T1000 (cell line): ENCODE results near the gene GNS.
"Not testable (repeated sequence)": the region's sequence is repeated elsewhere in the genome, so short reads cannot be mapped to it uniquely, and the experiment has no call there.

Experiments
- DNase-seq: peaks from one replicate; lab custom pipeline; 2025; ENCODE audit warnings: mixed read lengths; lab: John Stamatoyannopoulos, UW

Gene GNS

DNA sequence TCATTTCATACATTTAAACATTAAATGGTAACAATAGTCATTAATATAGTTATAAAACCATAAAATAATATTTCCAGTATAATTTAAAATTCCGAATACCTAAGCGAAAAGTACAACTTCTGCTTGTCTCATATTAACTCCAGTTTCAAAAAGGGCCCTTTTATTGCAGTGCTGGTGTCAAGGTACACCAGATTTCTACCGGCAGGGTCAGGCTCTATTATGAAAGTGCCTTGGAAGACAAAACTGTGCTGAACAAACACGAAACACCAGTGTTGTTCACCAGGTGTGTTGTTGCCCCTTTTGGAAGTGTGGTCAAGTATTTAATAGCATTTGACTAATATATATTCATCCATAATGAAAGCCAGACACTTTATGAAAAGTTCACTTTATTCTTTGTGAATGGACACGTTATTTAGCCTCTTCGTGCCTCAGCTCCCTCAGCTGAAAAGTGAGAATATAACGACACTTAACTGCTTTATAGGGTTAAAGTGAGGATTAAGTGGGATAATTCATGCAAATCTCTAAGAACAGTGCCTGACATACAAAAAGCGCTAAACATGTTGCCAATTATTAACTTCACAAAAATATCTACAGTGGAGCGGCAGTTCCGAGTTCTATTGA lies 20.3 kb upstream of the GNS start:
- no peak for DNase-seq

DNA sequence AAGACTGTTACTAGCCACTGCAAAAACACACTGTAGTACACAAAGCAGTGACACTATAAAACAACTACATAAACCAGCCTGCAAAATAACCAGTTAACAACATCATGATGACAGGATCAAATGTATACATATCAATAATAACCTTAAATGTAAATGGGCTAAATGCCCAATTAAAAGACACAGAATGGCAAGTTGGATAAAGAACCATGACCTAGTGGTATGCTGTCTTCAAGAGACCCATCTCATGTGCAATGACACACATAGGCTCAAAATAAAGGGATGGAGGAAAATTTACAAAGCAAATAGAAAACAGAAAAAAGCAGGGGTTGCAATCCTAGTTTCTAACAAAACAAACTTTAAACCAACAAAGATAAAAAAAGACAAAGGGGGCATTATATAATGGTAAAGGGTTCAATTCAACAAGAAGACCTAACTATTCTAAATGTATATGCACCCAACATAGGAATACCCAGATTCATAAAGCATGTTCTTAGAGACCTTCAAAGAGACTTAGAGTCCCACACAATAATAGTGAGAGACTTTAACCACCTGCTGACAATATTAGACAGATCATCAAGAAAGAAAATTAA lies 16.0 kb upstream of the GNS start:
- not testable (repeated sequence) for DNase-seq

DNA sequence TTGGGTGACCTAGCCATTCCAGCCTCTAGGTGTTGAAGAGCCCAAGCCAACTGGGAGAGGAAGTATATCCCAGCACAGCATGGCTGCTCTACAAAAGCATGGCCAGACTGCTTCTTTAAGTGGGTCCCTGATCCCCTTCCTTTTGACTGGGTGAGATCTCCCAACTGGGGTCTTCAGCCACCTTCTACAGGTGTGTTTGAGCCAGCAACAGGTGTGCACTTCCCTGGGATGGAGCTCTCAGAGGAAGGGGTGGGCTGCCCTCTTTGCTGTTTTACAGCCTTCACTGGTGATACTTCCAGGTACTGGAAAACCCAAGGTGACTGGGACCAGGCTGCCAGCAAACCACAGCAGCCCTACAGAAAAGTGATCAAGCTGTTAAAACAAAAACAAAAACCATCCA lies 14.2 kb upstream of the GNS start:
- DNase-seq: no peak

DNA sequence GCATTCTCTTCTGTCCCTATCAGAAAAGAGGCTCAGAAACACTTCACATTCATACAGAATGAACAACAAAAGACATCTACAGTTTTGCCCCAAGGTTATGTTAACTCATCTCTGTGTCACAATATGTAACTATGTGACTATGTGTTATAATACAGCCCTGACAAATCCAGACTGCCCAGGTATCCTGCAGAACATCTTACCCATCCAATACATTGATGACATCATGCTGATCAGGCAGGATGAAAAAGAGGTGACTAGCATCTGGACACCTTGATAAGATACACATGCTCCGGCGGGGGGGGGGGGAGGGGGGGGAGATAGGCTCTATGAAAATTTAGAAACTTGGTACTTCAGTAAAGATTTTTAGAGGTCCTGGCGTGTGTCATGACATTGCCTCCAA lies 8.3 kb upstream of the GNS start:
- no peak for DNase-seq

DNA sequence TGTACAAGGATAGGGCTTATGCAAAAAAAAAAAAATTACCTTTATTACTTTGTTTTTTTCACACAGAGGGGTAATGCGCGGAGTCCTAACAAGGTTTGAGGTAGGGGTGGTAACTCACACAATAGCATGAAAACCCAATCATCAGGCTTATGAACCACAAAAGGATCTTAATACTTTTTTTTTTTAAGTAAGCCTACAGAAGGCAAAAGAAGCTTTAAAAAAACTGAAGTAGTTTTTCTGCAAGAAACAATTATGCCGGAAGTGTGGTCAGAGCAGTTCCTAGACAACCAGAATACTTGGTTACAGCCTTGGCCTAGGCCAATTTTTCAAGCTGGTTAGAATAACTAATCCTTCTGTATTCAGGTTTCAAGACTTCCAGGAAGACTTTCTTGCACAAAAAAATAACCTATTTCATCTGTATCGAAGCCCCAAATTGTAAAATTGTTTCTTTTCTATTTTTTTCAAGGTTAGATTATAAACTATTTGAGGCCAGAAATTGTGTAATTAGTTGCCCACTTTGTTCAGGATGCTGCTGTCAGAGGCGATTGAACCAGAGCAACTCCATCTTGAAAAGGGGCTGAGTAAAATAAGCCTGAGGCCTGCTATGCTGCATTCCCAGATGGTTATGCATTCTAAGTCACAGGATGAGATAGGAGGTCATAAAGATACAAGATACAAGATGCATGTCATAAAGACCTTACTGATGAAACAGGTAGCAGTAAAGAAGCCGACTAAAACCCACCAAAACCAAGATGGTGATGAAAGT lies 1.8 kb upstream of the GNS start:
- no peak for DNase-seq

DNA sequence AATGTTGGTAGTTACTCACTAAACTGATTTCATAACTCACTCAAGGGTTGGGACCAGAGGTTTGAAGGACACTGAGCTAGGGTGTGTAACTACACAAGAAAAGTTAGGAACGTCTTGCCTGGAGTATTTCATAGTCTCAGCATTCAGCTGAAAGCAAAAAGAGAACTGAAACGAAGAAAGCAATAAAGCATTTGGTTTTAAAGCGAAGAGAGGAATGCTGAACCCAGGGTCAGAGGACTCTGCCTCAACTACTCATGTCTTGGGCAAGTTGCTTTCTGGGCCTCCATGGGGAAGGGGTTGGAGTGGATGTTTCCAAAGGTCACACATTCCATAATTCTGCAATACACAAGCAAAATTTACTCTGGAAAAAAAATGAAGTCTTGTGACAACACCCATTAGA lies 1.4 kb downstream of the GNS start:
- DNase-seq: no peak

DNA sequence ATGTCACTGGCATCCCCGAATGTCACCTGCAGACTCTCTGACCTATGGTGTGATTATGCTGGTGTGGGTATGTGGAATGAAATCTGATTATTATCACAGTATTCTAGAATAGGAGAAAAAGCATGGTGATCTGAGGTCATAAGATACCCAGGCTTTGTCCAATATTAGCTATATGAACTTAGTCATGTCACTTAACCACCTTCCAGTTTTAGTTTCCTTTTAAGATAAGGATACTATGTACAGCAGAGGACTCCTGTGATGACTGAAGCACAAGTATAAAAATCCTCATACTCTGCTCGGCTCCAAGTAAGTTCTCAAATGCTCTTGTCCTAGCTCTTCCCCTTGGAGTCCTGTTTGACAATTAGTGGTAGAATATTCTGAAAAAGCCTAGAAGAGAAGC lies 2.8 kb downstream of the GNS start:
- DNase-seq: no peak

DNA sequence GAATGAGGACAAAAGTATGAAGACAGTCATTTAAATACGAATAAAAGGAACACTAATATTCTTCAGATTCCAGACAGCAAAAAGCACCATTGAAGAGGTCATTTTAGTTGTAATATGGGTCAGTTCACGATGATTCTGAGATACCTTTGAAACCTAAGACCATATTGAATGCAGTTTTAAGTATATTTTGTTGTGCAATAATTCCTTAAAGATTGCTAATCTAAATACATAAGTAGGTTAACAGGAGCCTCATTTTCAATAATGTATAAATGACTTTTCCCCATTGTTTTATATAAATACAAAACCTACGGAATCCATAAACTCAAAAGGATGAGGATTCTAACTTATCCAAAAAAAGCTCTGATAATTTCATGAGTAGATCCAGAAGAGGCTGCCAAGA lies 5.8 kb downstream of the GNS start:
- no peak for DNase-seq

DNA sequence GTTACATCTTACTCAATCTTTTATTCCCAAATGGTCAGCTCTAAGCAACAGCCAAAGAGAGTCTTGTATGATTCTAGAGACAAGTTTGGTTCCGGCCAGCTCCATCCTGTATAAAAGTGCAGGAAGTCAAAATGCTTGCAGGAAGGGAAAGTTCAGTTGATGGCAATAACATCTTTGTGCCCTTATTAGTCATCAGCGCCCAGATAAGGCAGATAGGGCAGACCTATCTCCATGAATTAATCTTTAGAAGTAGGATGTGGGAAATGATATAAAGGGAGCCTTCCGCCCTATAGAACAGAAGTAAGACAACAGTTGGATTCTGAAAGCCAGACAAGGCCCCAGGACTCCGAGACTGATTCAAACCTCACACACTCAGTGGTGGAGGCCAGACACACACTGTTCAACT lies 6.4 kb downstream of the GNS start:
- DNase-seq: no peak

DNA sequence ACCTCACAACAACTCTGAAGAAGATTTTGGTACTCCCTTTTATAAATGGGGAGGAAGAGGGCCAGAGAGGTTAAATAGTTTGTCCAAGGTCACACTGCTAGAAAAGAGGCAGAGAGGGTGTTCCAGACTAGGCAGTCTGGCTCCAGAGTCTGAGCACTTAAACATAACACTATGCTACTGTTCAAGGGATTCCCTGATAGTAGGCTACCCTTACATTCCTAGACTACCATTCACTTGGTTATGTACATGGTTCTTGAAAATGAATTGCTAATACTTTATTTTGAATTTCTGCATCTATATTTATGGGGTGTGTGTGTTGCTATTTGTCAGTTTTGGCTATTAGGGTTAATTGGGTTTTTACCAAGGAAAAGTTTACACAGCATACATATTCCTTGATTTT lies 7.2 kb downstream of the GNS start:
- DNase-seq: no peak

DNA sequence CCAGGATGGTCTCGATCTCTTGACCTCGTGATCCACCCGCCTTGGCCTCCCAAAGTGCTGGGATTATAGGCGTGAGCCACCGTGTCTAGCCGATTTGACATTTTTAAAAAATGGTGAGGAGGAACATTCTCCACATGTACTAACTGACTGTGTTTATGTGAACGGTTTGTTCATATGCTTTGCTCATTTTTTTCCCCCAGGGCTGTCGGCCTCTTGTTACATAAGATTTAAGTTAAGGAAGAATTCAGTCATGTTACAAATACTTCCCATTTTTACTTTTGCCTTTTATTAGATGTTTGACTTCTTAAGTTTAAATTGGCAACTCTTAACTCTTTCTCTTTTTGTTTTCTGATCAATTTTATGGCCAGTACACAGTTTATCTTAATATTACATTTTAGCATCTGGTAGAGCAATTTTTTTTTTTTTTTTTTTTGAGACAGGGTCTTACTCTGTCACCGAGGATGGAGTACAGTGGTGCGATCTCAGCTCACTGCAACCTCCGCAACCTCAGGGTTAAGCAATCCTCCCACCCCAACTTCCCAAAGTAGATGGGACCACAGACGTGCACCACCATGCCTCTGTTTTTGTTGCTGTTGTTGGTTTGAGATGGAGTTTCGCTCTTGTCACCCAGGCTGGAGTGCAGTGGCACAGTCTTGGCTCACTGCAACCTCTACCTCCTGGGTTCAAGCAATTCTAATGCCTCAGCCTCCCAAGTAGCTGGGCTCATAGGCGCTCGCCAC lies 9.6 kb downstream of the GNS start:
- no peak for DNase-seq

DNA sequence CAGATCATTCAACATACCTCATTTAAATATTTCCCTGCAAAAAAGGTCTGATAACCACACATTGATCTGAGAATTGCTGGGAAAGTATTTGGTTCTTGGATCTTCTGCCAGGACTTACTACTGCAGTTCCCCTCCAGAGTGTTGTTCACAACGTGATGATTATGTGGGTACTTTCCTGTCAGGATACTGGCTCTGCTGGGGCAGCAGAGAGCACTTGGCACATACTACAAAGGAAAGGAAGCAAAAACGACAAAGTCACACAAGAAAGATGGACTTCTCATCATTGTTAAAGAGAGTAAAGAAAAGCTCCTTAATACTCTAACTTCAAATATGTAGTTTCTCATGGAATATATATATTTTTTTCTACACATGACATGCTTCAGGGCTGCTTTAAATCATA lies 11.5 kb downstream of the GNS start:
- no peak for DNase-seq

DNA sequence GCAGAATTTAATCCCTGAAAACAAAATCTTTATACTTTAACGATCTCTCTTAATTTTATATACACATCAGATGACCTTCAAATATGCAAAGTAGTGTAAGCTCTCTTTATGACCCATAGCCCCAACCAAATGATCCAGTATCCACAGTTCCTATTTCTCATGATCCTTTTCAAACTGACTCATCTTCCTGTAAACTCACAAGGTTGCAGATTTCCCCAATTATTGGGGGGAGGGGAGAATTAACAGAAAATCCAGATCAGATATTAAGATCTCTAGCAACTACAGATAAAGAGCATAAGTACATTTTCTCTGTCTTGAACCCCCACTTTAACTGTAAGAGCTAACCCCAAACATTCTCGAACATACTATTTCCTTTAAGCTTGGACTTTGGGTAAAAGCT lies 12.5 kb downstream of the GNS start:
- no peak for DNase-seq

DNA sequence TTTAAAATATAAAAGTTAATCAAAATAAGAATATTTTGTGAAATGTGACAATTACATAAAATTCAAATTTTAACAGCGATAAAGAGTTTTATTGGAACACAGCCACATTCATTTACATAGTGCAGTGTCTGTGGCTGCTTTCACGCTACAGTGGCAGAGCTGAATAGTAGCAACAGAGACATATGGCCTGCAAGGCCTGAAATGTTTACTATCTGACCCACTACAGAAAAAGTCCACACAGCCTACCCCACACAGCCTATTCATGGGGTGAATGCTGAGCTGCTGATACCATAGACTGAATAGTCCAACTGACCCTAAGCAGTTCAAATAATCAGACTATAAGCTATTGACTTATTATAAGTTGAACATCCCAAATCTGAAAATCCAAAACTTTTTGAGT lies 13.2 kb downstream of the GNS start:
- DNase-seq: no peak

DNA sequence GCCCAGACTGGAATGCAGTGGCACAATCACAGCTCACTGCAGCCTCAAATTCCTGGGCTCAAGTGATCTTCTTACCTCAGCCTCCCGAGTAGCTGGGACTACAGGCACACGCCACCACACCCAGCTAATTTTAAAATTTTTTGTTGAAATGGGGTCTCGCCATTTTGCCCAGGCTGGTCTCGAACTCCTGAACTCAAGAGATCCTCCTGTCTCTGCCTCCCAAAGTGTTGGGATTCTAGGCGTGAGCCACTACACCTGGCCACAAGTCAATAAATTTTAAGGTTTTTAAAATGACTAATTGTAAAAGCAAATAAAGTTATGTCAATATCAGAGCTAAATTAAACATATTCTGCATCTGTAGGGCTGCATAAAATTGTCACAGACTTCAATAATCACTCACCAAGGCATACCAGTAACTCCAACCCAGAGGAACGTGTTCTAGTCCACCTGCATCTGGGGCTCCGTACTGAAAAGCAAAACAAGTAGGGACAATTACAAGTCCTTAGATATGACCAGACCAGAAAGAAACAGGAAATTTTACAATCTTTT lies 13.9 kb downstream of the GNS start:
- DNase-seq: no peak

DNA sequence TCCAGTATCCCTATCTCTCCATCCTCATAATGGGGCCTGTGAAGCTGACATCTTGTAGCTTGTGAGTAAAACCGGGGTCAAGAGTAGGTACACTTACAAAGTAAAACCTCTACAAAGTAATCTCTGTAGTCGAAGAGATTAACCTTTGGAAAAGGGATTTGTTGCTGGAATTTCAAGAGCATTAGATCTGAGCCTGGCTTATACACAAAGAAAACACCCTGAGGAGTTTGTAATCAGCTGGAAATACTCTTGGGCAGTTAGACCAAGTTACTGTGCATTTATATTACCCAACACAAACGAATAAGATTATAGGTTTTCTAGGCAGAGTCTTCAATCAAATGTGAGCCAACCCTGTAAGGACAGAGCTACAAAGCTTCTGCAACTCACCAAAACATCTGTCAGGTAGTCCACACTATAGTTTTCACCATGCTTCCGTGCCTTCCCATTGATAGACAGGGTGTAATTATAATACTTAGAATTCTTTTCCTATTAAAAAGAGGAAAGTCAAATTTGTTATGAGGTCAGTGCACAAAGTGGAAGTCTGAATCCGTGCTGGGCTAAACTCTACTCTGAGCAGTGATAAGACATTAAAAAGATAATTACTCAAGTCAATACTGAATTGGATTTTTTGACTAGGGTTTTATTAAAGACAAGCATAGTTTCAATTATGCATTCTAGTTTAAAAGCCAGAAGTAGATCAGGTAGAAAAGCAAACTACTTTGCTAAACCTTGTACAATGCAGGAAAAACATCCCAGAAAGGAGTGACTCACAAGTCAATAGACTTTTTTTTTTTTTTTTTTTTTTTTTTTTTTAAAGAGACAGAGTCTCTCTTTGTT lies 14.6 kb downstream of the GNS start:
- no peak for DNase-seq

DNA sequence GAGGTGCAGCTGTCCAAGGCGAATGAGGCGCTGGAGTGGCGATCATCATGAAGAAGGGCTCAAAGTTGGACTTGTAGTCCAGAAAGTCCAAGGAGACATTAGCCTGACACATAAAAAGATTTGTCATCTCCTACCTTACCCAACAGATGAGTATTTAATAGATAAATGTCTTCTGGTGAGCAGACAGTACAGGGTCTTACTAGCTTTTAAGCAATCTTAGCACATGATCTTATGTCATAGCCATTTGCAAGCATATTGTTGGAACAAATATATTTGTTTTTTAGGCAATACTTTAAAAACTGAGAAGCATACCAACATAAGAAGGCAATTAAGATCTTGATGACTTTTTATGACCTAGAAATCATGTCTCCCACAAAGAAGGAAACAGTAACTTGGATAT lies 16.0 kb downstream of the GNS start:
- DNase-seq: no peak

DNA sequence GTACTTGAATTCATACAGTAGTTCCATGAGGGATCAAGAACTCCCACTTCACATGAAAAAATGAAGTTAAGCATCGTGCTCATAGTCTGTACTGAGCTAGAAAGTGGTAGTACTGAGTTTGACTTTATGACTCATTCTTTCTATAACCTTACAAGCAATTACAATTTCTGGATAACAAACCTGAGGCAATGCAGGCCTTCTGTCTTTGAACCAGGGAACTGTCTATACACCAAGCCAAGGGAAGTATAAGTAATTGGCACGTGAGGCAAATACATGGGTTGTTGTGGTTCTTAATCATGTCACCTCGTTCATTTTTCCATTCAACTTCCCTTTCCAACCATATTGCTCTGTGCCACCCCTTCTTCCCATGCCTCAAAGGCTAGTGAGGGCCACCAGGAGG lies 16.8 kb downstream of the GNS start:
- no peak for DNase-seq

DNA sequence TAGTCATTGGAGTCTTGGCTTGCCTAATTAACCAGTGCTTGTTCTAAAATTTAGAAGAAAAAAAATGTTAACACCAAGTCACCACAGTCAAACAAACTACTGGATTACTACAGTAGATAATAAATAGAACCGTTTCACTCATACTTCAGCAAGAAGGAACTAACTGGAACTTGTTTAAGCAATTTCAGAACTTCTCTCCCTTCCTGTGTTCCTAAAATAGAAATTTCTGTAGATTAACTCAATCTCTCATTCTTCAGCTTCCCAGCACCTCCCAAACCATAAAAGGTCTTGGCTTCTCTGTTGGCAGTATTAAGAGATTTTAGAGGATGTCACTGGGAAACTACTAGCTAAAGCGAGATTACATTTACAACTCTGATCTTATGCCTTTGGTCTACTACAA lies 18.6 kb downstream of the GNS start:
- DNase-seq: no peak

DNA sequence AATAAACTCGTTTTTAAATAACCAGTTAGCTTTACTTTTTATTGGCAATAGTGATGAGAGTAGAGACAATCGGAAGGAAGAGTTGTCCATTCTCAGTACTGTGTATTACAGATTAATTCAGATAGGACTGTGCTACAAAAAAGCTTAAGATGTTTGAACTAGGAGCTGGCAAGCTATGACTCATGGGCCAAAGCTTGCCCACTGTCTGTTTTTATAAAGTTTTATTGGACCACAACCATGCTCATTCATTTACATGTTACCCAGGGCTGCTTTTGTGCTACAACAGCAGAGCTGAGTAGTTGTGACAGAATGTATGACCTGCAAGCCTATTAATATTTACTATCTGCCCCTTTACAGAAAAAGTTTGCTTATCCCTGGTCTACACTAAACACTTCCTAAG lies 19.4 kb downstream of the GNS start:
- DNase-seq: peak; percentile 100

DNA sequence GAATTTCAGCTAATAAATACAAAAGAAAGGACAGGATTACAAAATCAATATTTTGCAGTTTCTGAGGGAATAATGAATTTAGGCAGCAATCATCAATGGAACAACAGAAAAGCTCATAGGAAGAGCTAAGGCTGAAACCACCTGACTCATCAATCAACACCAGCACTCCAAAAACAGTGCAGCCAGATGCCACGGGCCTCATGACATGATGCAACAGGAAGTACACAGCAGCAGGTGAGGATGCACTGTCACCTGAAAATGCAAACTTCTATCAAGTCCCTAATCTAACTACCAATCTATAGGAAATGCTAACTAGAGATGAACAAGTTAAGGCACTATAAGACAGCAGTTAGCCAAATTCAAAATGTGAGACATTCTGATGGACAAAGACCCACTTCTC lies 21.7 kb downstream of the GNS start:
- DNase-seq: no peak

DNA sequence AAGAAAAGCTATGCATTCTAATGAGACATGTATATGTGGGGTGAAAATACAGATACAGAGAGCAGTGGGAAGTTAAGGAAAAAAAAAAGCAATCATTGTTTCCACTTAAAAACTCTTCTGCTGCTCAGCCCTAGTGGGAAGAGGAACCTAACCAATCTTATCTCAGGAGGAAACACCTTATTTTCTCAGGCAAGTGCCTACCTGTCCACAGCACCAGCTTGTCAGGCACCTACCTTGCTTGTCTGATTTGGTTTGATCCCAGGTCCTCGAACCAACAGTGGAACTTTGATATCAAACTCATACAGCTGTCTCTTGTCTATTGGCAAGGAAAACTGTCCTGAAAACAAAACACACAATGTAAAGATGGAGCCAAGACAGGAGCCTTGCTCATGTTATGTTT lies 22.4 kb downstream of the GNS start:
- no peak for DNase-seq
